ENCODE results near the gene ZMYM3. TPM values are rescaled to one million over a fixed set of nuclear protein-coding genes. Genes with fewer than 3 reads are reported as not detected.

The ZMYM3 gene
- total and polyA plus RNA-seq, 9 of the 15 experiments (the other 6 are each of a cell fraction or from before 2014, with no cell fraction given), result 4.3 to 36.3 (median 16.8) TPM

DNA sequence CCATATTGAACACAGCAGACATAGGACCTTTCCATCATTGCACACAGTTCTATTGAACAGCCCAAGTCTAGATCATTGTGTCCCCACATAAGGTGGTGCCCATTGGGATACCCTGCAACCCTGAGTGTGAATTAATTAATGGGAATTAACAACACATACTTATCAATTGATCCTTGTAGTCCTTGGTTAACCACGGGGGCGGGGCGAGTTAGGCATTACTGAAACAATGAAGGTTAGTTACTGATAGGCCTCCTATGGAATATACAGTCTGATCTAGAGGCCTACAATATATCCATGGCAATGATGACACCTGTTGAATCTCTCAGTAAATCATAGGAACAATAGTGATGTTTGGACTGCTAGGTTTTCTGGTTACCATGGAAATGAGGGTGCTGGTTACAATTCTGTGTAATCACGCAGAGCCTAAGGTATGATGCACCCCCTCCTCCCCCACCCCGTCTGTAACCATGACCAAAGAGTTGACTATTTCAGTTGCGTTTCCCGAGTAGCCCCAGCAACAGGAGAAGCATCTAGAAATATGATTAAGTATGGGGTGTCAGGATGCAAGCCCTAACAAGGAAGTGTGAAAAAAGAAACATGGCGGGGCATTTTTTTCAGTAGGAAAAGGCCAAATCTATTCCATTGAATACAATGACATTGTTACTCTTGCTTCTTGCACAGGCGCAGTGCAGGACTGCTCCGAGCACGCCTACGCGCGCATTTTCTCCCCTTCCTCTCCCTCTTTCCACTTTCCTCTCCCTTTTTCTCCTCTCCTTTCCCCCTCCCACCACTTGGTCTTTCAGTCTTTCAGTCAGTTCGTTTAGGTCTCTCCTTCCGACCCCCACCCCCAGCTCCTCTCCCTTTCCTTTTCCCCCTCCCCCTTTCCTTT lies 28.8 kb upstream of the ZMYM3 start (continued):
- TF ChIP-seq, protein P1, sequence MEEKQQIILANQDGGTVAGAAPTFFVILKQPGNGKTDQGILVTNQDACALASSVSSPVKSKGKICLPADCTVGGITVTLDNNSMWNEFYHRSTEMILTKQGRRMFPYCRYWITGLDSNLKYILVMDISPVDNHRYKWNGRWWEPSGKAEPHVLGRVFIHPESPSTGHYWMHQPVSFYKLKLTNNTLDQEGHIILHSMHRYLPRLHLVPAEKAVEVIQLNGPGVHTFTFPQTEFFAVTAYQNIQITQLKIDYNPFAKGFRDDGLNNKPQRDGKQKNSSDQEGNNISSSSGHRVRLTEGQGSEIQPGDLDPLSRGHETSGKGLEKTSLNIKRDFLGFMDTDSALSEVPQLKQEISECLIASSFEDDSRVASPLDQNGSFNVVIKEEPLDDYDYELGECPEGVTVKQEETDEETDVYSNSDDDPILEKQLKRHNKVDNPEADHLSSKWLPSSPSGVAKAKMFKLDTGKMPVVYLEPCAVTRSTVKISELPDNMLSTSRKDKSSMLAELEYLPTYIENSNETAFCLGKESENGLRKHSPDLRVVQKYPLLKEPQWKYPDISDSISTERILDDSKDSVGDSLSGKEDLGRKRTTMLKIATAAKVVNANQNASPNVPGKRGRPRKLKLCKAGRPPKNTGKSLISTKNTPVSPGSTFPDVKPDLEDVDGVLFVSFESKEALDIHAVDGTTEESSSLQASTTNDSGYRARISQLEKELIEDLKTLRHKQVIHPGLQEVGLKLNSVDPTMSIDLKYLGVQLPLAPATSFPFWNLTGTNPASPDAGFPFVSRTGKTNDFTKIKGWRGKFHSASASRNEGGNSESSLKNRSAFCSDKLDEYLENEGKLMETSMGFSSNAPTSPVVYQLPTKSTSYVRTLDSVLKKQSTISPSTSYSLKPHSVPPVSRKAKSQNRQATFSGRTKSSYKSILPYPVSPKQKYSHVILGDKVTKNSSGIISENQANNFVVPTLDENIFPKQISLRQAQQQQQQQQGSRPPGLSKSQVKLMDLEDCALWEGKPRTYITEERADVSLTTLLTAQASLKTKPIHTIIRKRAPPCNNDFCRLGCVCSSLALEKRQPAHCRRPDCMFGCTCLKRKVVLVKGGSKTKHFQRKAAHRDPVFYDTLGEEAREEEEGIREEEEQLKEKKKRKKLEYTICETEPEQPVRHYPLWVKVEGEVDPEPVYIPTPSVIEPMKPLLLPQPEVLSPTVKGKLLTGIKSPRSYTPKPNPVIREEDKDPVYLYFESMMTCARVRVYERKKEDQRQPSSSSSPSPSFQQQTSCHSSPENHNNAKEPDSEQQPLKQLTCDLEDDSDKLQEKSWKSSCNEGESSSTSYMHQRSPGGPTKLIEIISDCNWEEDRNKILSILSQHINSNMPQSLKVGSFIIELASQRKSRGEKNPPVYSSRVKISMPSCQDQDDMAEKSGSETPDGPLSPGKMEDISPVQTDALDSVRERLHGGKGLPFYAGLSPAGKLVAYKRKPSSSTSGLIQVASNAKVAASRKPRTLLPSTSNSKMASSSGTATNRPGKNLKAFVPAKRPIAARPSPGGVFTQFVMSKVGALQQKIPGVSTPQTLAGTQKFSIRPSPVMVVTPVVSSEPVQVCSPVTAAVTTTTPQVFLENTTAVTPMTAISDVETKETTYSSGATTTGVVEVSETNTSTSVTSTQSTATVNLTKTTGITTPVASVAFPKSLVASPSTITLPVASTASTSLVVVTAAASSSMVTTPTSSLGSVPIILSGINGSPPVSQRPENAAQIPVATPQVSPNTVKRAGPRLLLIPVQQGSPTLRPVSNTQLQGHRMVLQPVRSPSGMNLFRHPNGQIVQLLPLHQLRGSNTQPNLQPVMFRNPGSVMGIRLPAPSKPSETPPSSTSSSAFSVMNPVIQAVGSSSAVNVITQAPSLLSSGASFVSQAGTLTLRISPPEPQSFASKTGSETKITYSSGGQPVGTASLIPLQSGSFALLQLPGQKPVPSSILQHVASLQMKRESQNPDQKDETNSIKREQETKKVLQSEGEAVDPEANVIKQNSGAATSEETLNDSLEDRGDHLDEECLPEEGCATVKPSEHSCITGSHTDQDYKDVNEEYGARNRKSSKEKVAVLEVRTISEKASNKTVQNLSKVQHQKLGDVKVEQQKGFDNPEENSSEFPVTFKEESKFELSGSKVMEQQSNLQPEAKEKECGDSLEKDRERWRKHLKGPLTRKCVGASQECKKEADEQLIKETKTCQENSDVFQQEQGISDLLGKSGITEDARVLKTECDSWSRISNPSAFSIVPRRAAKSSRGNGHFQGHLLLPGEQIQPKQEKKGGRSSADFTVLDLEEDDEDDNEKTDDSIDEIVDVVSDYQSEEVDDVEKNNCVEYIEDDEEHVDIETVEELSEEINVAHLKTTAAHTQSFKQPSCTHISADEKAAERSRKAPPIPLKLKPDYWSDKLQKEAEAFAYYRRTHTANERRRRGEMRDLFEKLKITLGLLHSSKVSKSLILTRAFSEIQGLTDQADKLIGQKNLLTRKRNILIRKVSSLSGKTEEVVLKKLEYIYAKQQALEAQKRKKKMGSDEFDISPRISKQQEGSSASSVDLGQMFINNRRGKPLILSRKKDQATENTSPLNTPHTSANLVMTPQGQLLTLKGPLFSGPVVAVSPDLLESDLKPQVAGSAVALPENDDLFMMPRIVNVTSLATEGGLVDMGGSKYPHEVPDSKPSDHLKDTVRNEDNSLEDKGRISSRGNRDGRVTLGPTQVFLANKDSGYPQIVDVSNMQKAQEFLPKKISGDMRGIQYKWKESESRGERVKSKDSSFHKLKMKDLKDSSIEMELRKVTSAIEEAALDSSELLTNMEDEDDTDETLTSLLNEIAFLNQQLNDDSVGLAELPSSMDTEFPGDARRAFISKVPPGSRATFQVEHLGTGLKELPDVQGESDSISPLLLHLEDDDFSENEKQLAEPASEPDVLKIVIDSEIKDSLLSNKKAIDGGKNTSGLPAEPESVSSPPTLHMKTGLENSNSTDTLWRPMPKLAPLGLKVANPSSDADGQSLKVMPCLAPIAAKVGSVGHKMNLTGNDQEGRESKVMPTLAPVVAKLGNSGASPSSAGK (IDR thresholded peaks at IDR 0.05), result peak; percentile 18; the same call in 1 of the 2 replicates
- TF ChIP-seq, protein P2, sequence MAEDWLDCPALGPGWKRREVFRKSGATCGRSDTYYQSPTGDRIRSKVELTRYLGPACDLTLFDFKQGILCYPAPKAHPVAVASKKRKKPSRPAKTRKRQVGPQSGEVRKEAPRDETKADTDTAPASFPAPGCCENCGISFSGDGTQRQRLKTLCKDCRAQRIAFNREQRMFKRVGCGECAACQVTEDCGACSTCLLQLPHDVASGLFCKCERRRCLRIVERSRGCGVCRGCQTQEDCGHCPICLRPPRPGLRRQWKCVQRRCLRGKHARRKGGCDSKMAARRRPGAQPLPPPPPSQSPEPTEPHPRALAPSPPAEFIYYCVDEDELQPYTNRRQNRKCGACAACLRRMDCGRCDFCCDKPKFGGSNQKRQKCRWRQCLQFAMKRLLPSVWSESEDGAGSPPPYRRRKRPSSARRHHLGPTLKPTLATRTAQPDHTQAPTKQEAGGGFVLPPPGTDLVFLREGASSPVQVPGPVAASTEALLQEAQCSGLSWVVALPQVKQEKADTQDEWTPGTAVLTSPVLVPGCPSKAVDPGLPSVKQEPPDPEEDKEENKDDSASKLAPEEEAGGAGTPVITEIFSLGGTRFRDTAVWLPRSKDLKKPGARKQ (CRISPR knock-in tag; IDR thresholded peaks at IDR 0.05), result no peak
- TF ChIP-seq ZNF444 (CRISPR knock-in tag; IDR thresholded peaks at IDR 0.05) (no peak), MAZ (CRISPR knock-in tag; conservative IDR thresholded peaks at IDR 0.05 in 1 of 2, IDR thresholded peaks at IDR 0.05 in 1 of 2) (0 out of 4 replicates have a peak, but pooled peaks of 1 of the 2 experiments have one; percentile 14), TCF7 (IDR thresholded peaks at IDR 0.05; ENCODE audit: borderline replicate concordance) (no peak), TBP (optimal IDR thresholded peaks at IDR 0.05; ENCODE audit: low read depth, low read length) (no peak)
- TF ChIP-seq, protein P3, sequence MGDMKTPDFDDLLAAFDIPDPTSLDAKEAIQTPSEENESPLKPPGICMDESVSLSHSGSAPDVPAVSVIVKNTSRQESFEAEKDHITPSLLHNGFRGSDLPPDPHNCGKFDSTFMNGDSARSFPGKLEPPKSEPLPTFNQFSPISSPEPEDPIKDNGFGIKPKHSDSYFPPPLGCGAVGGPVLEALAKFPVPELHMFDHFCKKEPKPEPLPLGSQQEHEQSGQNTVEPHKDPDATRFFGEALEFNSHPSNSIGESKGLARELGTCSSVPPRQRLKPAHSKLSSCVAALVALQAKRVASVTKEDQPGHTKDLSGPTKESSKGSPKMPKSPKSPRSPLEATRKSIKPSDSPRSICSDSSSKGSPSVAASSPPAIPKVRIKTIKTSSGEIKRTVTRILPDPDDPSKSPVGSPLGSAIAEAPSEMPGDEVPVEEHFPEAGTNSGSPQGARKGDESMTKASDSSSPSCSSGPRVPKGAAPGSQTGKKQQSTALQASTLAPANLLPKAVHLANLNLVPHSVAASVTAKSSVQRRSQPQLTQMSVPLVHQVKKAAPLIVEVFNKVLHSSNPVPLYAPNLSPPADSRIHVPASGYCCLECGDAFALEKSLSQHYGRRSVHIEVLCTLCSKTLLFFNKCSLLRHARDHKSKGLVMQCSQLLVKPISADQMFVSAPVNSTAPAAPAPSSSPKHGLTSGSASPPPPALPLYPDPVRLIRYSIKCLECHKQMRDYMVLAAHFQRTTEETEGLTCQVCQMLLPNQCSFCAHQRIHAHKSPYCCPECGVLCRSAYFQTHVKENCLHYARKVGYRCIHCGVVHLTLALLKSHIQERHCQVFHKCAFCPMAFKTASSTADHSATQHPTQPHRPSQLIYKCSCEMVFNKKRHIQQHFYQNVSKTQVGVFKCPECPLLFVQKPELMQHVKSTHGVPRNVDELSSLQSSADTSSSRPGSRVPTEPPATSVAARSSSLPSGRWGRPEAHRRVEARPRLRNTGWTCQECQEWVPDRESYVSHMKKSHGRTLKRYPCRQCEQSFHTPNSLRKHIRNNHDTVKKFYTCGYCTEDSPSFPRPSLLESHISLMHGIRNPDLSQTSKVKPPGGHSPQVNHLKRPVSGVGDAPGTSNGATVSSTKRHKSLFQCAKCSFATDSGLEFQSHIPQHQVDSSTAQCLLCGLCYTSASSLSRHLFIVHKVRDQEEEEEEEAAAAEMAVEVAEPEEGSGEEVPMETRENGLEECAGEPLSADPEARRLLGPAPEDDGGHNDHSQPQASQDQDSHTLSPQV (IDR thresholded peaks at IDR 0.05), result peak; percentile 32; the same call in 1 of the 2 replicates

Measured in K562 (cell line).